OCI-LY1 (cell line): ENCODE data around the gene ASH1L.

Experiments used
- EZH2 ChIP-seq: fragments of 200-600 bp; sonication (generic), shearing (Covaris generic); IDR thresholded peaks from 2 replicates; pipeline ENCODE4 v1.8.0; 2017; ENCODE audit warnings: borderline replicate concordance, mixed run types, mild to moderate bottlenecking, antibody characterized with exemption, low read length, moderate library complexity, mixed read lengths
- TF ChIP-seq, protein P1 (sequence below): fragments of 200-600 bp; sonication (generic), shearing (Covaris generic); IDR thresholded peaks from 2 replicates; pipeline ENCODE4 v1.5.1; 2017; ENCODE audit warnings: mild to moderate bottlenecking, antibody characterized with exemption, low read length, moderate library complexity, mixed read lengths

DNA sequence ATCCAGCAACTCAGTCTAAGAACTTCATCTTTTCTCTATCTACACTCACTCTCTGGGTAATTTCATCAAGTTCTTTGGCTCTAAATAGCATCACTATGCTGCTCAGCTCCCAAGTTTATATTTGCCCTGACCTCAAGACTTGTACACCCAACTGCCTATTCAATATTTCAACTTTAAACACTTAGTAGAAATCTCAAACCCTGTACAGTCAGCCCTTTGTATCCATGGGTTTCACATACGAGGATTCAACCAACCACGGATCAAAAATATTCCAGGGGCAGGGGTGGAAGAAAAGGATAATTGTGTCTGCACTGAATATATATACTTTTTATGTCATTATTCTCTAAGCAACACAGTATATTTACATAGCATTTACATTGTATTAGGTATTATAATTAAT lies 13.9 kb downstream of the ASH1L start:
- TF ChIP-seq, protein P1, sequence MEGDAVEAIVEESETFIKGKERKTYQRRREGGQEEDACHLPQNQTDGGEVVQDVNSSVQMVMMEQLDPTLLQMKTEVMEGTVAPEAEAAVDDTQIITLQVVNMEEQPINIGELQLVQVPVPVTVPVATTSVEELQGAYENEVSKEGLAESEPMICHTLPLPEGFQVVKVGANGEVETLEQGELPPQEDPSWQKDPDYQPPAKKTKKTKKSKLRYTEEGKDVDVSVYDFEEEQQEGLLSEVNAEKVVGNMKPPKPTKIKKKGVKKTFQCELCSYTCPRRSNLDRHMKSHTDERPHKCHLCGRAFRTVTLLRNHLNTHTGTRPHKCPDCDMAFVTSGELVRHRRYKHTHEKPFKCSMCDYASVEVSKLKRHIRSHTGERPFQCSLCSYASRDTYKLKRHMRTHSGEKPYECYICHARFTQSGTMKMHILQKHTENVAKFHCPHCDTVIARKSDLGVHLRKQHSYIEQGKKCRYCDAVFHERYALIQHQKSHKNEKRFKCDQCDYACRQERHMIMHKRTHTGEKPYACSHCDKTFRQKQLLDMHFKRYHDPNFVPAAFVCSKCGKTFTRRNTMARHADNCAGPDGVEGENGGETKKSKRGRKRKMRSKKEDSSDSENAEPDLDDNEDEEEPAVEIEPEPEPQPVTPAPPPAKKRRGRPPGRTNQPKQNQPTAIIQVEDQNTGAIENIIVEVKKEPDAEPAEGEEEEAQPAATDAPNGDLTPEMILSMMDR: no peak
- TF ChIP-seq EZH2: no peak
